ENCODE measurements around the gene NRM. TPM values are rescaled to one million over a fixed set of nuclear protein-coding genes. Genes with fewer than 3 reads are reported as not detected.

The NRM gene
- total and polyA plus RNA-seq, 2 of the 13 experiments (the other 11 are each of a cell fraction or from before 2014, with no cell fraction given): 12.5 to 16.0 TPM

- peaks cover 31% of the 10 kb centered on the region for H3K4me1 ChIP-seq (ENCODE audit: insufficient read depth, low read length)
- FAIRE-seq (peak; percentile 28), DNase-seq (ENCODE audit: low spot score) (peak; percentile 45), ATAC-seq (peak; percentile 64)
- no peak overlapping the region for H3K27ac ChIP-seq (ENCODE audit: extremely low read length, insufficient read depth, low read length)
- BruUV-seq (replicated peaks): TSS peak; percentile 35
- H3K9ac ChIP-seq (ENCODE audit: insufficient read depth, low read depth, low read length): peak overlapping the region; percentile 85; the same call in 1 of the 2 replicates
- H3K36me3 ChIP-seq (replicated peaks in 1 of 2; ENCODE audit: control insufficient read depth in 1 of 2, insufficient read depth in 2 of 2, low read length in 2 of 2): peaks cover 14 to 35% of the 10 kb centered on the region in 2 experiments
- H3K27me3 ChIP-seq (ENCODE audit: control insufficient read depth in 1 of 2, insufficient read depth in 2 of 2, low read length in 2 of 2): no peaks in the 10 kb centered on the region; a peak in 1 of 5 replicates
- ChIA-PET CTCF (ENCODE audit: low intra/inter-chr PET ratio, low total read pairs) (no interaction called here), POLR2A (interaction anchor here (2.3 to 2.7 kb wide), 2 partner anchors 14 to 53 kb away, joined by 26 to 27 read pairs; partner anchors contain the start of genes MRPS18B and PPP1R10)
- WGBS (ENCODE audit: low lambda C conversion rate): 92% methylated on average over 27 of the region's 27 CpGs
- H4K20me1 ChIP-seq (ENCODE audit: insufficient read depth, low read length): peaks cover 4% of the 10 kb centered on the region; the same call in 1 of the 2 replicates
- peak overlapping the region in 2 of 3 experiments; percentile 76 to 95; a peak in 3 of 6 replicates for H3K4me3 ChIP-seq (replicated peaks in 1 of 3; ENCODE audit: insufficient read depth in 1 of 3, low read depth in 2 of 3, low read length in 3 of 3)
- intact Hi-C loops (cut with micrococcal nuclease; ENCODE audit: unreplicated experiment): loop anchor here (10.0 kb wide), 2 partner anchors 126 to 154 kb away; no protein-coding TSS in a partner anchor
- in situ Hi-C loops (cut with HindIII; ENCODE audit: extremely low pct_ligation_motif_present, low pct_unique_long_range_greater_than_20kb): loop anchor here (5.0 kb wide), 2 partner anchors 44 to 189 kb away; partner anchors contain the start of gene ATAT1
- no peaks in the 10 kb centered on the region for H3K9me3 ChIP-seq (ENCODE audit: low read length)
- H2AFZ ChIP-seq (ENCODE audit: low read length): no peak overlapping the region
- H3K79me2 ChIP-seq (ENCODE audit: insufficient read depth, low read length): peaks cover 25% of the 10 kb centered on the region
- peak overlapping the region; percentile 73 for H3K4me2 ChIP-seq (ENCODE audit: low read depth, low read length)
- TF ChIP-seq ZBTB38 (CRISPR knock-in tag; IDR thresholded peaks at IDR 0.05) (peak; percentile 94), SALL1 (CRISPR knock-in tag; IDR thresholded peaks at IDR 0.05) (peak; percentile 17; the same call in 1 of the 2 replicates), THAP9 (CRISPR knock-in tag; IDR thresholded peaks at IDR 0.05; ENCODE audit: borderline replicate concordance) (no peak), ZNF687 (CRISPR knock-in tag; IDR thresholded peaks at IDR 0.05) (0 out of 2 replicates have a peak, but pooled peaks have one; percentile 30), TBX2 (CRISPR knock-in tag; IDR thresholded peaks at IDR 0.05; ENCODE audit: borderline replicate concordance) (0 out of 2 replicates have a peak, but pooled peaks have one; percentile 14)
- TF ChIP-seq, protein P1, sequence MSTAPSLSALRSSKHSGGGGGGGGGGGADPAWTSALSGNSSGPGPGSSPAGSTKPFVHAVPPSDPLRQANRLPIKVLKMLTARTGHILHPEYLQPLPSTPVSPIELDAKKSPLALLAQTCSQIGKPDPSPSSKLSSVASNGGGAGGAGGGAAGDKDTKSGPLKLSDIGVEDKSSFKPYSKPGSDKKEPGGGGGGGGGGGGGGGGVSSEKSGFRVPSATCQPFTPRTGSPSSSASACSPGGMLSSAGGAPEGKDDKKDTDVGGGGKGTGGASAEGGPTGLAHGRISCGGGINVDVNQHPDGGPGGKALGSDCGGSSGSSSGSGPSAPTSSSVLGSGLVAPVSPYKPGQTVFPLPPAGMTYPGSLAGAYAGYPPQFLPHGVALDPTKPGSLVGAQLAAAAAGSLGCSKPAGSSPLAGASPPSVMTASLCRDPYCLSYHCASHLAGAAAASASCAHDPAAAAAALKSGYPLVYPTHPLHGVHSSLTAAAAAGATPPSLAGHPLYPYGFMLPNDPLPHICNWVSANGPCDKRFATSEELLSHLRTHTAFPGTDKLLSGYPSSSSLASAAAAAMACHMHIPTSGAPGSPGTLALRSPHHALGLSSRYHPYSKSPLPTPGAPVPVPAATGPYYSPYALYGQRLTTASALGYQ (CRISPR knock-in tag; IDR thresholded peaks at IDR 0.05): 0 out of 2 replicates have a peak, but pooled peaks have one; percentile 19
- TF ChIP-seq, protein P2, sequence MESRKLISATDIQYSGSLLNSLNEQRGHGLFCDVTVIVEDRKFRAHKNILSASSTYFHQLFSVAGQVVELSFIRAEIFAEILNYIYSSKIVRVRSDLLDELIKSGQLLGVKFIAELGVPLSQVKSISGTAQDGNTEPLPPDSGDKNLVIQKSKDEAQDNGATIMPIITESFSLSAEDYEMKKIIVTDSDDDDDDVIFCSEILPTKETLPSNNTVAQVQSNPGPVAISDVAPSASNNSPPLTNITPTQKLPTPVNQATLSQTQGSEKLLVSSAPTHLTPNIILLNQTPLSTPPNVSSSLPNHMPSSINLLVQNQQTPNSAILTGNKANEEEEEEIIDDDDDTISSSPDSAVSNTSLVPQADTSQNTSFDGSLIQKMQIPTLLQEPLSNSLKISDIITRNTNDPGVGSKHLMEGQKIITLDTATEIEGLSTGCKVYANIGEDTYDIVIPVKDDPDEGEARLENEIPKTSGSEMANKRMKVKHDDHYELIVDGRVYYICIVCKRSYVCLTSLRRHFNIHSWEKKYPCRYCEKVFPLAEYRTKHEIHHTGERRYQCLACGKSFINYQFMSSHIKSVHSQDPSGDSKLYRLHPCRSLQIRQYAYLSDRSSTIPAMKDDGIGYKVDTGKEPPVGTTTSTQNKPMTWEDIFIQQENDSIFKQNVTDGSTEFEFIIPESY (CRISPR knock-in tag; IDR thresholded peaks at IDR 0.05): peak; percentile 98
Measured at GRCh38 chr6:30670760-30671527, 19.8 kb downstream of the NRM start.

All from HepG2 (cell line).